ENCODE results near the gene DPP3.

DNA sequence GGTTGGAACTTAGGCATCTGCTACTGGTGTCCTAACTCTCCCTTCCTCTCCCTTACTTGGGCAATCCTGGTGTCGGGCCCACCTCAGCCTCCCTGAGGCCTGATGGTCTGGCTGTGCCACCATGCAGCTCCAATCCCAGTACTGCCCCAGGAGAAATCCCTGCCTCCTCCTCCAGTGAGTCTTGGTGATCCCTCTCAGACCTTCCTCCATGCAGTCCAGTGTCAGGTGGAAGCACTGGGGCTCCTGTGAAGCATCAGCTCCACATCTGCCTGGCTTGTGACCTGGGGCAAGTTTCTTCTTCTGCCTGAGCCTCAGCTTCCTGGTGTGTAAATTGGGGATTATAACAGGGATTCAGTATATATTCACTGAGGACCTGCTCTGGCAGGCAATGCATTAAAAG lies 15.3 kb upstream of the DPP3 start:
- no peak for TF ChIP-seq POLR2A (IDR thresholded peaks at IDR 0.05; ENCODE audit: low read depth, low read length)
- TF ChIP-seq TAF1 (IDR thresholded peaks at IDR 0.05; ENCODE audit: low read depth, low read length) = no peak
- TF ChIP-seq SPI1 (IDR thresholded peaks at IDR 0.05; ENCODE audit: low read depth, low read length) = no peak

Measured in GM12891 (cell line).